Measurements from ENCODE around the gene COQ9.
"Not testable (repeated sequence)": the region's sequence is repeated elsewhere in the genome, so short reads cannot be mapped to it uniquely, and the experiment has no call there.

COQ9 gene

GRCh38 chr16:57427307-57427706 lies 20.0 kb upstream of the COQ9 start:
- no peak for DNase-seq

- DNase-seq = no peak
These were observed 19.5 kb upstream of the COQ9 start for GRCh38 chr16:57427824-57428223.

GRCh38 chr16:57430955-57431354 lies 16.3 kb upstream of the COQ9 start:
- DNase-seq = peak; percentile 6

GRCh38 chr16:57432505-57432904 lies 14.8 kb upstream of the COQ9 start:
- no peak for DNase-seq

DNA sequence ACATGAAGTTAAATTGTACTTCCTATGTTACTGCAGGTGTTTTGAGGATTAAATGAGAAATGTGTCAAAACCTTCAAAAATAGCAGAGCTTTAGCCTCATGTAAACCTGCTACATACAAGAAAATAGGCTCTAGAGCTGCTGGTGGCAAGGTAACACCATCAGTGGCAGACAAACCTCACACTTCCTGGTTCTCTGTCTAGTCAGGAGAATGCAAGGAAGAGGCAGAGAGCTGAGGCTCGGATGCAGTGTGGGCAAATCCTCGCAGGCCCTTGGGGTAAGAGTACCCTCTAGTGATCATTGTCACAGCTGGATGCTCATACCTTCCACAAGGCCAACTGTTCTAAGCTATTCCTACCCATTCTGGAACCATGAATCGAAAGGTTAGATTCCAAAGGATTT lies 14.3 kb upstream of the COQ9 start:
- no peak for DNase-seq

- DNase-seq = no peak
These were observed 13.3 kb upstream of the COQ9 start for GRCh38 chr16:57434003-57434402.

- DNase-seq = no peak
These were observed 11.4 kb upstream of the COQ9 start for GRCh38 chr16:57435838-57436237.

GRCh38 chr16:57439947-57440346 lies 7.3 kb upstream of the COQ9 start:
- not testable (repeated sequence) for DNase-seq

DNA sequence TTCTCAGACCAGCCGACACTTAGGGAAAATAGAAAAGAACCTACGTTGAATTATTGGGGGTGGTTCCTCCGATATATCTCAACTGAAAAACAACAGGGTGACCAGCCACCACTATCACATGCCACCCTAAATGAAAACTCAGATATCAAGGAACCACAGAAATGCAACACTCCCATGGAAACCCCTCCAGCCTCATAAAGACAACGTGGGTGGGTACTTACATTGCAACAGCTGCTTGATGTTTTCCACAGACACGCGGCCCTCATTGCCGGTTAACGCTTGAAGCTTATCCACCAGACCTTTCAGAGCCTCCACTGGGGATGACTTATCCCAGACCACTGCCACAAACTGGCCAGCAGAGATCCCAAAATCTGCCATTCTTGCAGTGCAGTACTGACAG lies 6.7 kb upstream of the COQ9 start:
- not testable (repeated sequence) for DNase-seq

- peak; percentile 10 for DNase-seq
These were observed 2.6 kb upstream of the COQ9 start for GRCh38 chr16:57444711-57445110.

DNA sequence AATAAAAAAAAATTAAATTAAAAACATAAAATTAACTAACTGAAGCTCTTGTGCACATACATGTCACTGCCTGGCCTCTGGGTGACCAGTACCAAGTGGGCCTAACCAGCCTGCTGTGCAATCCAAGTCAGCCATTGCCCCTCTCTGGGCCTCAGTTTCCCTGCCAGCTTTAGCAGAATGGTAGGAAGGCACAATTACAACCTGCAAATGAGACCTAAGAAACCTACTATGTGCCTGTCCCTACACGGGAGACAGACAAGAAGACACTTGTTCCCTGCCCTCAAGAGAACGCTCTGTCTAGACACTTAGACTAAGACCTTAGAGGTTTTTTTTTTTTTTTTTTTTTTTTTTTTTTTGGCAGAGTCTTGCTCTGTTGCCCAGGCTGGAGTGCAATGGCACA lies 1.8 kb upstream of the COQ9 start:
- DNase-seq = no peak

DNA sequence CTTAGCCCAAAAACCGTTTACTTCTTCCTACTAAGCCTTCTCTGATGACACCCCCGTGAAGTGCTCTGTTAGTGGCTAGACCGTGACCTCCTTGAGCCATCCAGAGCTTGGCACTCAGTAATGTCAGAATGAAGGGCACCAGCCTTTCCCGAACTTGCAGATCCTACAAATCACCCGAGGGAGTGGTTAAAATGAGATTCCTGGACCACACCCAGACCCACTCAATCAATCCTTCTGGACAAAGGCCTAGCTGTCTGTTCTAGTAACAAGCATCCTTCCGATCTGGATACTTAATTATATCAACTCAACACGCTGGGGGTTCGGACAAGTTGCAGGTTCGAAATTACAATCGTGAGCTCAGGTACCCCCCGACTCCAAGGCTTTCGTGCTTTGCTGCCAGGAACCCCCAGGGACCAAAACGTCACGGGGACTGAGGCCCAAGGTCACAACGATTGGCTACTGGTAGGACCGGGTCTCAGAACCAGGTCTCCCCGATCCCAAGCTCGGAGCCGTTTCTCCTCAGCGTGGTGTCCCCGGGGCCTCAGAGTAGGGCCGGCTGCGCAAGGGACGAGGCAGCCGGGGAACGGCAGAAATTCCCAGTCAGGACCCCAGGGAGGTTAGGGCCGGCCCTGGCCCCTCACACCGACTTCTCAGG lies 621 bp upstream of the COQ9 start:
- peak; percentile 20 for DNase-seq

DNA sequence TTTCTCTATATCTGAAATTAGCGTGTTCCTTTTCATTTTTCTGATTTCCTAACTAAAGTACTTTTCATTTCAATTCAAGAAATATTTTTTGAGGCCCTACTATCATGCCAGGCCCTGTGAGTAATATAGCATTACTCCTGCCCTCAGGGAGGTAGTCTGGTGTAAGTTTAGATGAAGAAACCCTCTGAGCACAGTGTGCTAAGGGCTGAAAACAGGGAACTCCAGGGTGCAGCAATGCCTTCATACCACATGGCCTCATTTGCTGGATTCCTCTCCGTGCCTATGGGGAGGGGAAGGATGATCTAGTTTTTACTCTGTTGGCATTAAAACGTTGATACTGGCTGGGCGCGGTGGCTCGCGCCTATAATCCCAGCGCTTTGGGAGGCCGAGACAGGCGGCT lies 4.7 kb downstream of the COQ9 start:
- peak; percentile 25 for DNase-seq

- DNase-seq = peak; percentile 86
These were observed 15.1 kb downstream of the COQ9 start, which contains the start of gene POLR2C for GRCh38 chr16:57462209-57462977. Gene POLR2C (plus strand): TSS chr16:57462679. CDS start chr16:57462725, 46 bp downstream.

- peak; percentile 12 for DNase-seq
These were observed 15.7 kb downstream of the COQ9 start for GRCh38 chr16:57462978-57463362.

DNA sequence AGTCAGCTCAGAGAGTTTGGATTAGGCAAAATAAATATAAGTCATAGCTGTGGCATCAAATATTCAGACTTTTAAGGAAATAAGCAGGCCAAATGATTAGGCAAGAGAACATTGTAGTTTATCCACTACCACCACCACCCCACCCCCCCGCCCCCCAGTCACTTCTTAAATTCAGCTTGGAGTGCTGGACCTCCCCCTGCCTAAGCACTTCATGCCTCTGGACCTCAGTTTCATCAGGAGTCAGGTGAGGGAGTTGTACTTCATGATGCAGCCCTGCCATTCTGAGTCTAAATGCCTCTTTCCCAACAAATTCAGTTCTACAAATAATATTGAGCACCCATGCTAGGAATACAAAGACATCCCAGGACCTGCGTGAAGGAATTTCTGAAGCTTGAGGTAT lies 17.2 kb downstream of the COQ9 start:
- DNase-seq = no peak

- DNase-seq = no peak
These were observed 21.1 kb downstream of the COQ9 start for GRCh38 chr16:57468346-57468745.

DNA sequence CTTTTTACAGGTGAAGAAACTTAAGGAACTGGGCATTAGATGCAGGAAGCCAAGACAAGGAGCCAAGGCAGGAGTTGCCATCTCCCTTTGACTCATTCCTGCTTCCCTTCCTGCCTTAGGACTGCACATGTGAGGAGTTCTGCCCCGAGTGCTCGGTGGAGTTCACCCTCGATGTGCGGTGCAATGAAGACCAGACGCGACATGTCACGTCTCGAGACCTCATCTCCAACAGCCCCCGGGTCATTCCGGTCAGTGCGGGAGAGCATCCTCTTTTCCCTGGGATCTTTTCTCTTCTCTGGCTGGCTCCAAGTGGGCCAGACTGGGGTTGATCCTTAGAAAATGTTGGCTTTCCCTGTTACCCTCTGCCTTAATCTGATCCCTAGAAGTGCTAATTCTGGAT lies 21.8 kb downstream of the COQ9 start:
- DNase-seq = no peak

GRCh38 chr16:57469917-57470470 lies 22.7 kb downstream of the COQ9 start:
- DNase-seq = no peak

DNA sequence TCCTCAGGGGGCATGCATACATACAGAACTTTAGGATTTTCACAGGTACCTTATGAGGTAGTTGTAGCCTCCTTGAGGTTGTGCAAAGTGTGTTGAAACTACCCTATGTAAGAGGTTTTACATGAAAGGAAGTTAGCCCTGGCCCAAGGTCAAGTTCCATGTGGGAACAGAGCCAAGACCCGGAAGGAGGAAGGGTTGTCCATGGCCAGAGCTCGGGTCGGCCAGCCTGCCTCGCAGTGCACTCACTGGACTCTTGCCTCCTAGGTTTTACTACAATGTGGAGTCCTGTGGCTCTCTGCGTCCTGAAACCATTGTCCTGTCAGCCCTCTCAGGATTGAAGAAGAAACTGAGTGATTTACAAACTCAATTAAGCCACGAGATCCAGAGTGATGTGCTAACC lies 23.4 kb downstream of the COQ9 start:
- peak; percentile 19 for DNase-seq

GRCh38 chr16:57471209-57471608 lies 23.9 kb downstream of the COQ9 start:
- no peak for DNase-seq

DNA sequence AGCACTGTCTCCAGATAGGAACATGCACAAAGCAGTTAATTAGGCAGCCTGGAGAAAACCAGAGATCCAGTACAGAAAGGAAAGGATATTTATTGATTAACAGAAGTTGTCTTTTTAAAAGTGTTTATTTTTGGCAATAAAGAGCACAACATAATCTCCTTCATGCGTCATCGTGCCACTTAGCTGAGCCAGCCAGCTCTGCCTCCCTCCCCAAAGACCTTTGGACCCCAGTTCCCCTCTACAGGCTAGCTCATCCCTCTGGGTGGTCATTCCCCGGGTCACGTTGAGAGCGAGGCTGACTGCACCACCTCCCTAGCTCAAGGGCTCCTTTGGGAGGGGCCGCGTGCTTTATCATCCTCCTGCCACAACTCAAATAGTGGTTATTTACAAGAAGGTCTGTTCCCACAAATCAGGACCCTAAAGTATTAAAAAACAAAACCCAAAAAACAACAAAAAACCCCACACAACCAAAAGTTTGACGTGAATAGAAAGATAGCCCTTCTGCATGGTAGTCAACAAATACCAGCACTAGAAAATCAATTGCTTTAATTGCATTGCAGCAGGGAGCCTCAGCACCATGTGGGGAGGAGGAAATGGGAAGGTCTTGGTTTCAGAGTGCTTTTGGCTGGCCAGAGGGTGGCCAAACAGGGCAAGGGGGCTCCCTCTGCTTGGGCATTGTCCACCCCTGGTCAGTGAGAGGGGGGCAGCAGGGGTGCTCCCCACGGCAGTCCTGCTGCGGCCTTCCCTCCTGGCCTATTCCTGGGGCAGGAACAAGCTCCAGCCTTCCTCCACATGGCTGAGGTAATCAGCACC lies 24.8 kb downstream of the COQ9 start:
- no peak for DNase-seq

- DNase-seq = no peak
These were observed 25.4 kb downstream of the COQ9 start for GRCh38 chr16:57472665-57473060.

All from inflammatory macrophage treated with lipopolysaccharide for 4 hours (primary cell).